GM12878 (cell line): ENCODE data around the gene TOMM40.

Source experiments
- CREM ChIP-seq: IDR thresholded peaks from 2 replicates; pipeline ENCODE4 v1.6.1; 2014; ENCODE audit warnings: antibody characterized with exemption, low read depth
- CTCF ChIP-seq, 3 experiments: IDR thresholded peaks in 2 of 3; conservative IDR thresholded peaks in 1 of 3; 2 replicates each; pipeline ENCODE4 v1.5.1; 2011; ENCODE audit warnings: low read depth in 3 of 3, low read length in 3 of 3, mild to moderate bottlenecking in 3 of 3, control low read depth in 2 of 3, moderate library complexity in 2 of 3, inconsistent platforms in 1 of 3, mixed read lengths in 1 of 3; ENCODE audit not compliant: control insufficient read depth in 2 of 3, insufficient read depth in 1 of 3; ENCODE audit errors: extremely low read depth in 1 of 3
- POLR2AphosphoS5 ChIP-seq: IDR thresholded peaks from 2 replicates; pipeline ENCODE4 v1.6.1; 2011; ENCODE audit warnings: mild to moderate bottlenecking, low read length, inconsistent platforms

GRCh38 chr19:44903216-44903601 is 12.2 kb downstream of the TOMM40 start:
- no peak for TF ChIP-seq POLR2AphosphoS5
- TF ChIP-seq CREM: no peak
- no peak for TF ChIP-seq CTCF (IDR thresholded peaks at IDR 0.05 in 2 of 3, conservative IDR thresholded peaks at IDR 0.05 in 1 of 3; ENCODE audit: control insufficient read depth in 2 of 3, extremely low read depth in 1 of 3, insufficient read depth in 1 of 3, low read depth in 3 of 3, low read length in 3 of 3)
